Inflammatory macrophage treated with lipopolysaccharide for 4 hours (primary cell): Measurements from ENCODE around the gene ARHGEF2.
"Not testable (repeated sequence)": the region's sequence is repeated elsewhere in the genome, so short reads cannot be mapped to it uniquely, and the experiment has no call there.

Experiments
- DNase-seq: peaks from one replicate; pipeline ENCODE4 v3.0.0-alpha.2; 2020

ARHGEF2 gene

DNA sequence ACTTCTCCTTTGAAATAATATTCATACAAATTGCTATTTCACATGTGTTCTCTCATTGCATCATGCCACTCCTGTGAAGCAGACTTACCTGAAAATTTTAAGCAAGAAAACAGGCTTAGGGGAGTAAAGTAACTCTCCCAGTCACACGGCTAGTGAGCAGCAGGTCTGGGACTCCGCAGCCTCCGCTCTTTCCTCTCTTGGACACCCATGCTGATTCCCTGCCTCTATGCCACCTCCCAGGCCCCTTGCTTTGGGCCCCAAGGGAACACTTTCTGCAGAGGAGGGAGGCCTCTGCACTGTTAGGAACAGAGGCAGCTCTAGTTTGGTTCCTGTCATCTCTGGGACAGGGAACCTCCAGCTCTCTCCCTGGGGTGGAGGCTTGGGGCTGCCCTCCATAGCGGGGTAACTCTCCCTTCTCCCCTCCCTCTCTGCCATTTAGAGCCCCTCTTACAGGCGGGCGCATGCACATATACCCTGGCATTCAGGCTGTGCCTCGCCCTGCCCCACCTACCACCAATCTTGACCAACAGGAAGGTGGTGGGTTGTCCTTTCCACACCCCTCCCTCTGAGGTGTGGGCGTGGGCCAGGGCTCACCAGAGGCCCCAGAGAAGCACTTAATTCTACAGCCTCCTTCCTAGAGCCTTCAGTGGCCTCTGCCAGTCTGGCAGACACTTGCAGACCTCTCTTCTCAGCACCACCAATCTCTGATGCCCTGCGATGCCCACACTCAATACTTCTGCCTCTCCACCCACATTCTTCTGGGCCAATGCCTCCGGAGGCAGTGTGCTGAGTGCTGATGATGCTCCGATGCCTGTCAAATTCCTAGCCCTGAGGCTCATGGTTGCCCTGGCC lies 37.1 kb downstream of the ARHGEF2 start, which contains the start of gene RXFP4:
Gene RXFP4 (plus strand): TSS at position 646 of the 852 bp plus-strand sequence. CDS start 72 bp downstream, at position 718.
- peak; percentile 31 for DNase-seq

DNA sequence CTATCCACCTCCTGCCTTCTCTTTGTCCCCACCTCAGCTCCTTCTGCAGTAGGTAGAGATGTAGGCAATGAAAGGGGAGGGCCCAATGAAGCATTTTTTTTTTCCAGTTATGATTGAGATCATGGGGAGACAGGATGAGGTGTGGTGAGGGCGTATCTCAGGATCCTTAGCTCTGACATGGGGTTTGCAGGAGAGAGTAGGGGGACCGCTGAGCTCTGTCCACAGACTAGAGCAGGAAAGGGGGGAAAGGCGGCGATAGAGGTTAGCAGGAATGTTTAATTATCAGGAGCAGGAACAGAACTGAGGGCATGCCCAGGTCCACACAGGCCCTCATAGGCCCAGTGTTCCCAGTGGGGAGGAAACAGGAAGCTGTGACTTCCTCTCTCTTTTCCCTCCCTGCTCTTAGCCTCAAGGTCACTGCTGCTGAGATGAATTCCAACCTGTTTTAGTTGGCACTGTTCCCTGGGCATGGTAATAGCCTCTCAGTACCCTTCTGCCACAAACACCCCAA lies 37.8 kb downstream of the ARHGEF2 start:
- peak; percentile 55 for DNase-seq

DNA sequence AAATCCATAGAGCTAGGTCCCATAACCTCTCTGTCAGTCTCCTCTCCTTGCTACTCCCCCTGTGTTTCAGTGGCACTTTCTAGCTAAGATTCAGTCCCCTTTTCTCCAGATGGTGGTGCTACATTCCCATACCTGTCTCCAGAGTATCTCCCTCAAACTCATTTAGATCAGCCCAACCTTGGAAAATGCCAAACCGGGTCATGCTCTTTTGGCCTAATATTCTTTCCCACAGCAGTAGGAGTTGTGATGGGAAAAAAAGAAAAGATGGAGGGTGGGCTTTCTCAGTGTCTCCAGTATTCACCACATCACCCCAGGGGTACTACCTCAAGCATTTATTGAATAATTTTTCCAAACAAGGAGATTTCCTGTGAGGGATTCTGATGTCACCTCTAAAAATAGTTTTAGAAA lies 40.1 kb downstream of the ARHGEF2 start:
- peak; percentile 63 for DNase-seq

DNA sequence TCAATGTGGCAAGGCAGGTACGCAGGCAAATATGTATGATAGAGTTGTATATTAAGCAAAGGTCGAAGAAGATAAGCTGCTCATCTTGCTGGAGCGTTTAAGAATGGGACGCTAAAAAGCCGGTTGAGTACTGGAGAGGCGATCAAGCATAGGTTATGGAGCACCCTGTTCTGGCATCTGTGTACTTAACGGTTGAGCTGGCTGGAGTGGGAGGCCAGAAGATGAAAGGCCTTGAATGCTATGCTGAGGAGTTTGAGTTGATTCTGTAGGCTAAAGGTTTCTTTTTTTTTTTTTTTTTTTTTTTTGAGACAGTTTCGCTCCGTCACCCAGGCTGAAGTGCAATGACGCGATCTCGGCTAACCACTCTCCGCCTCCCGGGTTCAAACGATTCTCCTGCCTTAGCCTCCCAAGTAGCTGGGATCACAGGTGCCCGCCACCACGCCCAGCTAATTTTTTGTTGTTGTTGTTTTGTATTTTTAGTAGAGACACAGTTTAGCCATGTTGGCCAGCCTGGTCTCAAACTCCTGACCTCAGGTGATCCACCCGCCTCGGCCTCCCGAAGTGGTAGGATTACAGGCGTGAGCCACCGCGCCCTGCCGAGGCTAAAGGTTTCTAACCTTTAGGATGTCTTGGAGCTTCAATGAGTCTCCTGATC lies 43.3 kb downstream of the ARHGEF2 start:
- DNase-seq = no peak

DNA sequence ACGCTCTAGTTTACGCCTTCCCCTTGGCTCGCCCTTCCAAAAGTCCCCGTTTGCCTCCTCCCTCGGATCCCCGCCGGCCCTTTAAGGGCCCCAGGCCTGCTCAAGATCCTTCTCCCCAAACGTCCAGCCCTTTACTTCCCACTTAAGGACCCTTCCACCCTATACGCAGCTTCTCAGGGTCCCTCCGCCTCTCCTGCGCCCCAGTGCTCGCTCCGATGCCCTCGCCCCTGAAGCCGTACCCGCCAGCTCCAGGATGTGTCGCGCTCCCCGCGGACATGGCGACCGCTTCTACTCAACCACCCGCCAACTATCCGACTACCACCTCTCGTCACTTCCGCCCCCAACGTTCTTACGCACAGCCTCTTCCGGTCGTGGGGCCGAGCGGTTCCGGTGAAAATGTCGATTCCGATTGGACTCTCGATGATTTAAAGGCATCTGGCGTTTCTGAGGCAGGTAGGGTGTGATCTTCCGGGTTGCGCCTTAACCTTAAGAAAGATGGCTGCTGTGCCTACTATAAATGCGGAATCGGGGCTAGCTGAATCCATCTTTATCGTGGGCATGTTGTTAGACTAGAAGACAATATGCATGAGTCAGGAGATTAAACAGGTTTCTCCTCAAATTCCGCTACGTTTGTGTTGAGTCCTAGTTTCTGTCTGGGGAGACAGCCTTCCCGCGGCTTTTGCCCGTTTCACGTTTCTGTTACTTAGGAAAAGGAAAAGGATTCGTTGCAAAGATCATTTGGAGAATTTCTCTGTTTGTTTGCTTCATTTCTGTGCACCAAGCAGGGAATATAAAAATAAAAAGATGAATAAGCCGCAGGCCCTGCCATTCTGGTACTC lies 44.0 kb downstream of the ARHGEF2 start, which contains the start of gene KHDC4:
Gene KHDC4 (minus strand): TSS at position 317 of the 839 bp plus-strand sequence. CDS start 40 bp downstream, at position 277.
- DNase-seq = peak; percentile 99

DNA sequence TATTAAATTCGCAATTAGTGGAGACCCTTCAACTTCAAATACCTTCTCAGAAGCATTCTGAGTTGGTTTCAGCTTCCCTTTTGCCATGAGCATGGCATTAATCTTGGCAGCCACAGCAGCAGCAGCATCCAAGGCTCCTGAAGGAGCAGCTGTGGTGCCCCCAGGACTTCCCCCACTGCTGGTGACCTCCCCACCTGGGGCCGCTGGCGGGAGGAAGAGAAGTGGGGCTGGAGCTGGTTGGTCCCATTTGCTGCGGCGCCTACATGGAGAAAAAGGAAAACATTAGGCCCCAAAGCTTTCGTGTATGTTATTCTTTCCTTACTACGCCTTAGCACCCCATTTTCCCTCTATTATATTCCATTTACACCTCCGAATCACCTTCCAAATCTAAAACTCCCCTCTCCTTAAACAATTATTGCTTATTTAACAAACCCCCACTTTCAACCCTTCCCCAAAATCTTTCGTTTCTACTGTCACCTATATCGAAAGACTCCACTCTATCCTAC lies 44.7 kb downstream of the ARHGEF2 start:
- no peak for DNase-seq

DNA sequence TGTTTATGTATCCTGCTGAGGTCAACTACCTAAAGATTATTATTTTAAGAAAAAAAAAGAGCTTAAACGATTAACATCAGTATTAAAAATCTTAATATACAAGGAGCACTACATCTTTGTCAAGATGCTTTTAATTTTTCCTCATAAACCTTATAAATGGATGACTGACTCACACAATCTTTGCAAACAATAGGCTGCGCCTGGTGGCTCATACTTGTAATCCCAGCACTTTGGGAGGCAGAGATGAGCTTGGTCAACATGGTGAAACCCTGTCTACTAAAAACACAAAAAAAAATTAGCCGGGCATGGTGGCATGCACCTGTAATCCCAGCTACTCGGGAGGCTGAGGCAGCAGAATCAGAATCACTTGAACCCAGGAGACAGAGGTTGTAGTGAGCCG lies 45.9 kb downstream of the ARHGEF2 start:
- no peak for DNase-seq

DNA sequence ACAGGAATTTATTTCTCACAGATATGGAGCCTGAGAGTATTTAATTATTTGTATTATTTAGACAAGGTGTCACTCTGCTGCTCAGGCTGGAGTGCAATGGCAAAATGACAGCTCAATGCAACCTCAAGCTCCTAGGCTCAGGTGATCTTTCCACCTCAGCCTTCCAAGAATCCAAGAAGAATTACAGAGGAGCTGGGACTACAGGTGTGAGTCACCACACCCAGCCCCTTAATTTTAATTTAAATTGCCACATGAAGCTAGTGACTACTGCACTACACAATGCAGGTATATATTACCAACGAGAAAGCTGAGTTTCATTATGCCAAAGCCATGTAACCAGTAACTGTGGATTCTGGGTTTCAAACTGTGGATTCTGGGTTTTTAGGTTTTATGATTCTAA lies 46.3 kb downstream of the ARHGEF2 start:
- DNase-seq = no peak

DNA sequence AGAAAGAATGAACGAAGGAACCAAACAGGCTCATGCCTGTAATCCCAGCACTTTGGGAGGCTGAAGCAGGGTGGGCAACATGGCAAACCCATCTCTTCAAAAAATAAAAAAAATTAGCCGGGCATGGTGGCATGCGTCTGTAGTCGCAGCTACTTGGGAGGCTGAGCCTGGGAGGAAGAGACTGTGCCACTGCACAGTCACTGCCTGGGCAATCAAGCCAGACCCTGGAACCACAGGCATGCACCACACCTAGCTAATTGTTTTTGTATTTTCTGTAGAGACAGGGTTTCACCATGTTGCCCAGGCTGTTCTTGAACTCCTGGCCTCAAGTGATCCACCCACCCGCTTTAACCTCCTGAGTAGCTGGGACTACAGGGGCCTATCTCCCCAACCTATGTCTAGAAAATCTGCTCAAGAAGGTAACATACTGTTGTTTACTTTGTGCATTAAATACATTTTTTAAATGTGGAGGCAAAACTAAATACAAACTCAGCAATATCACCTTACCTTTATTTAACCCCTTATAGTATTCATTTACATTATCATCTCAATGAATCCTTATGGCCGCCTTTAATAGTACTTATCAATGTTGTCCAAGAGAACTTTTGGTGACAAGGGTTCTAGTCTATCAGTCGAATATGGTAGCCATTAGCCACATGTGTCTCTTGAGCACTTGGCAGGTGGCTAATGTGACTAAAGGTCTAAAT lies 46.9 kb downstream of the ARHGEF2 start:
- no peak for DNase-seq

DNA sequence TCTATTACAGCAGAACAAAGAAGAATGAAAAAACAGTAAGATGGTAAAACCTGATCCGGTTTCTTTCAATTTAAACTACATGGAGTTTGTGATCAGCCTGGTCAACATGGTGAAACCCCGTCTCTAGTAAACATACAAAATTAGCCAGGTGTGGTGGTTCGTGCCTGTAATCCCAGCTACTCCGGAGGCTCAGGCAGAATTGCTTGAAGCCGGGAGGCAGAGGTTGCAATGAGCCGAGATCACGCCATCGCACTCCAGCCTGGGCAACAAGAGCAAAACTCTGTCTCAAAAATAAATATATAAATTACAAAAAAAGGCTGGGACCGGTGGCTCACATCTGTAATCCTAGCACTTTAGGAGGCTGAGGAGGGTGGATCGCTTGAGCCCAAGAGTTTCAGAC lies 47.6 kb downstream of the ARHGEF2 start:
- not testable (repeated sequence) for DNase-seq

DNA sequence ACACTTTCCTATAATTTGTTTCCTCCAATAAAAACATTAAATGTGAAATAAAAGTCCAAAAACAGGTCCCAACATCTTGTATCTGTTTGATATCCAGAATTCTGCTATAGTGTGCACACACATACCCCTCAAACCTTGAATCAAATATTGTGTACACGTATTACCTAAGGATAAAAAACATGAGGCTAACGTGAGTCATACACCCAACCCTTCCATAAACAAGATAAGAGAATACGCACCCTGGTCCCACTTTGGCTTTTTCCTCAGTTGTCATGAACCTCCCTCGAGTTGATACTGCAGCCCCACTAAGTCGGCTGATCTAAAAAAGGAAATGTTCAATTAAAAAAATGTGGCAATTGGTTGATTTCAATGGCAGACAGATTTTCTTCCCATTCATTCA lies 49.3 kb downstream of the ARHGEF2 start:
- no peak for DNase-seq

DNA sequence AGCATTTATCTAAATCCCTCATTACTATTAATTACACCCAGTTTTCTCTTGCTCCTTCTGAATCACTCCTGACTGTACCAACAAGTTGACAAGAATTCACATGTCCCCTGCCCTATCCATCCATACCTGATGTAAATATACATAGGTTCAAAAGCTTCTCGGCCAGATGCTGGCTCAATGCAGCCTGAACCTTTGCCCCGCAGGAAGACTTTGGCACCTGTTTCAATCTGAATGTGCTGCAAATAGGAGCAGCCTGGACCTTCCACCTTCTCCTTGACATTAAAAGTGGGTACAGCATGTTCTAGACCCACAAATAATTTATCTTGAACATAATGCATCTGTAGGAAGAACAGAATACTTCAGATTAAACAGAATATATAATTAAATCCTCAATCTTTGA lies 52.8 kb downstream of the ARHGEF2 start:
- no peak for DNase-seq

DNA sequence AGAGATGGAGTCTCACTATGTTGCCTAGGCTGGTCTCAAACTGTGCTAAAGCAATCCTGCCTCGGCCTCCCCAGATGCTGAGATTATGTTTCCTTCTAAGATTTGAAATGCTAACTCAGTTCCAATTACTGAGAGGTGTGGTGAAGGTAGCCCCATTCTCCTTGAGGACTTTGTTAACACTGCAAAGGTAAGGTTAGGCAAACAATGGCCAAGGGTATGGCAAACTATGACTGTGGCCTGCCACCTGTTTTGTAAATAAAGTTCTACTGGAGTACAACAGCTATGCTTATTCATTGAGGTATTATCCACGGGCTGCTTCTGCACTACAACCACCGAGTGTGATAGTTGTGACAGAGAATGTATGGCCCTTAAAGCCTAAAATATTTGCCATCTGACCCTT lies 57.6 kb downstream of the ARHGEF2 start:
- no peak for DNase-seq

DNA sequence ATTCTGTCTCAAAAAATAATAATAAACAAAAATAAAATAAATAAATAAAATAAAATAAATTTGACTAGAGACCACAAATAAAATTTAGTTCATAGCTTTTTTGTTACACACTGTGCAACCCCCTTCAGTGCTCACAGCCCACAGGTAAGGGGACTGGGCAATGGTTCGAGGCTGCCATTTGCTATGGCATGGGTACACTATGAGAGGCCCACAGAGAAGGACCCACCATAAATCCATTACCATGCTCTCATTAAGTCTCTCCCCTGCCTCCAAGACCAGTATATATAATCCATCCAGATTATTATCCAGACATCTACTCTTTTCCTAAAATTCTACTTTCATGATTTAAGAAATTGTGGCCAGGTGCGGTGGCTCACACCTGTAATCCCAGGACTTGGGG lies 58.5 kb downstream of the ARHGEF2 start:
- no peak for DNase-seq

DNA sequence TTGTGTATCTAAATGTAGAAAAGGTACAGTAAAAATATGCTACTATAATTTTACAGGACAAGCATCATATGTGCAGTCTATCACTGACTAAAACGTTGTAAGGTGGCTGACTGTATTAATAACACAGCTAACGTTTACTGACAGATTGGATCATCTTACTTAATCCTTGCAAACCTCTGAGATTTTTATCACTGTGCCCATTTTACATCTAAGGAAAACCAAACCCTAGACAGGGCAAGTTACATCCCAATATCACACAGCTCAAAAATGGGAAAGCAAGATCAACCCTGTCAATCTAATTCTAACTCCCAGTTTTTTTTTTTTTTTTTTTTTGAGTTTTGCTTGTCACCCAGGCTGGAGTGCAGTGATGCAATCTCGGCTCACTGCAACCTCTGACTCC lies 59.7 kb downstream of the ARHGEF2 start:
- no peak for DNase-seq

DNA sequence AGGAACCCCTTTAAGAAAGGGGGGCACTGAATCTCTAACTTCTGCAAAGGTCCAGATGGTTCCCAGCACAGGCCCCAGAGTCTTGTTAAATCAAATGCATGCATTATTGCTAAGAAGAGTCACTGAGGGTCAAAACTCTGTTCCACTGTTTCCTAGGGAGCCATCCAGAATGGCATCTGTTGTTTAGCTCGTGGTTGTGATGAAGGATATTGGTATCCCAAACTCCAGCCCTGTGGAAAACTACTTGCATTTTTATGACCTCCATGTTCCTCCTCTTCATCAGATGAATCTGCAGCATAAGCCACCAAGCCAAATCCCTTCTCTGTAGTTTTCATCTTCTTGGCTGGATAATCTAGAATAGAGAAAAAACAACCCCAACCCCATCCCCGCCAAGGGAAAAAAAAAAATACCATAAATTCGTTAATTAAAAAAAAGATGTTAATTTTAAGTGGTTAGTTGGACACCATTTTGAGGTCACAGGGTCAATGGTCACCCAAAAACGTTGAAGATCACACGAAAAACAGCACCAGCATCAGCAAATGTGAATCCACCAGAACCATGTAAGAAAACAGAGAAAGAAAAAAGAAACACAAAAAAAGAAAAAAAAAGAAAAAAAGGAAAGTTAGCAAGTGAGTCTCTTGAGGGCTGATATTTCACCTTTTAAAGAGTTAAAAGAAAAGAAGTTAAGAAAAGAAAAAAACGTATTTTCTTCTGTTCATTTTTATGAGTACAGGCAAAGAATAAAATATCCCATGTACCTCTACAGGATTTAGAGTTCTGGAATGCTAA lies 64.2 kb downstream of the ARHGEF2 start:
- no peak for DNase-seq

DNA sequence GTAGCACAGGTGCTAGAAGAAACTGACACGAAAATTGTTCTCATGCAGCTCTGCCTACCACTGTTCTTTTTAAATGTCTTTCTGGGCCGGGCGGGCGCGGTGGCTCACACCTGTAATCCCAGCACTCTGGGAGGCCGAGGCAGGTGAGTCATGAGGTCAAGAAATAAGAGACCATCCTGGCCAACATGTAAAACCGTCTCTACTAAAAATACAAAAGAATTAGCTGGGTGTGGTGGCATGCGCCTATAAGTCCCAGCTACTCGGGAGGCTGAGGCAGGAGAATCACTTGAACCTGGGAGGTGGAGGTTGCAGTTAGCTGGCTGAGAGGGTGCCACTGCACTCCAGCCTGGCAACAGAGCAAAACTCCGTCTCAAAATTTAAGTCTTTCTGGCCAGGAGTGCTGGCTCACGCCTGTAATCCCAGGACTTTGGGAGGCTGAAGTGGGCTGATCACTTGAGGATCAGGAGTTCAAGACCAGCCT lies 66.3 kb downstream of the ARHGEF2 start:
- DNase-seq = no peak

DNA sequence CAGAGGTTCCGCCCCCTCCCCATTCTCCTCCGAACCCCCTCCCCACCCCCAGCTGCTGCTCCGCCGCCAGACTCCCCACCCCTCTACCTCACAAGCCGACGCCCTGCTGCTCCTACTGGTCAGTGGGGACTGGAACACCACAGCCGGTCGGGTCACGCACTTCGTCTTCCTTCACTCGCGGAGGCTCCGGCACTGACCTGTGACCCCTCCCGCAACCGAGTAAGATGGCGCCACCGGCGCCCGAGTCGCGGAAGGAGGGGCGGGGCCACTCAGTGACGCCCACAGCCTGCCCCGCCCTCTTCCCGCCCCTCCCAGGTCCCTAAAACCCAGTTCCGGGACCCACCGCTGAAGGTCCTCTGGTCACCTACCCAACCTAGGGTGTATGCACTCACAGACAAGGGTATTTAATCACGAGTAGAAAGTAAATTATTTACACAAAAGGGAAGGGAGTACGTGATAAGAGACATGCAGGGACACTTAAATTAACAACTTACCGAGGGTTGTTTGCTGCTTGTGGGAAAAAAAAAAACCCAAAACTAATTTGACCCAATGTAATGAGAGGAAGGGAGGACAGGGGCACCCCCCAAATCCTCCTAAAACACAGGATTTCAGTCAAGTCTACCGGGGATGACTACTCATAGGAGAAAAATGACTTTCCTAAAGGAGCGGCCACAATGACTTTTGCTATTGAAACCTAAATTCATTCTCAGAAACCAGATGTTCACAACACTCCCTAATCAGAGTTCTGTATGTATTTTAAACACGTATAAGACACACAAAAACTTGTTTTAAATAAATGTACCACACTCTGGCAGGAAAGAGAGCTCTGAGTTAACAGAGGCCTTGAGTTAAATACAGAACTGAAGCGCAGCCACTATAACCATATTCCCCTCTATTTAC lies 66.9 kb downstream of the ARHGEF2 start, which contains the start of gene RIT1:
Gene RIT1 (minus strand): TSS at position 194 of the 900 bp plus-strand sequence. CDS start 588 bp downstream, outside the sequence.
- DNase-seq = peak; percentile 92

DNA sequence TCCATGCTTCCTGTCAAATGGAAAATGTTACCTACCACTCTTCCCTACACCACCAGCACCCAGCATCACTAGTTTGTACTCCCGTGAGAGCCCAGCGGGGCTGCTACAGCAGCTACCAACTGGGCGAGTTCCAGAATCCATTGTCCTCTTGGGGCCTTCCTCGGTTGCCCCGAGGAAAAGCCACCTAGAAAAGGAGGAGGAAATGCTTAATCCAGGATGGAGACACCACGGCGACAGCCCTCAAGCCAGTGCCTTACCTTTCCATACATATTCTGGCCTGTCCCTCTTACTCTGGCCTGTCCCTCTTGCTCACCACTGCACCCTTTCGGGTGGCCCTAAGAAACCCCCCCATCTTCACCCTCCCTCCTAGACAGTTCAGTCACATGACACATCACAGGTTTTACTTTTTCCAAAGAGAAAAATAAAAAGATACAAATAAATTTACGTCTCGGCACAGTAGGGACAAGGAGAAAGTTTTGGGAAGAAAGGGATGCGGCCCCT lies 67.7 kb downstream of the ARHGEF2 start:
- peak; percentile 31 for DNase-seq

DNA sequence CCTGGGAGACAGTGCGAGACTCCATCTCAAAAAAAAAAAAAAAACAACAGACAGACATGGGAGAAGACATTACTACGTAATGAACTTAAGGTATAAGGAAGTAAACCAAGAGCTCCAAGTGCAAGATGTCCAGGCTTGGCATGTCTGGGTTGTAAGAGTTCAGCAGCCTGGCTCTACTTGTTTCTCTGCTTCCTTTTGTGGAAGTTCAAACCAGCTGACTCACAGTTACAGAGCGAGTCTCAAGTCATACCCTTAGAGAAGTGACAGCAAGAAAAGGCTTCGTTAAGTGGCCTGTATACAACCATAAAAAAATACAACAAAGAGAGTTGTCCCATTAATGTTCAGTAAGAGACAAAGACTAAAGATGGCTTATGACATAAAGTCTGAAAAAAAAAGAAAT lies 68.5 kb downstream of the ARHGEF2 start:
- peak; percentile 89 for DNase-seq
